DMS153 (cell line): Measurements from ENCODE around the gene SPARC.

Experiments used
- DNase-seq: peaks from one replicate; lab custom pipeline; 2025; lab: John Stamatoyannopoulos, UW

Gene SPARC

GRCh38 chr5:151678713-151679112, 8.0 kb downstream of the SPARC start:
- DNase-seq = no peak

- no peak for DNase-seq
Observed at GRCh38 chr5:151677776-151678545, 8.8 kb downstream of the SPARC start.

- no peak for DNase-seq
Observed at GRCh38 chr5:151676719-151677118, 10.0 kb downstream of the SPARC start.

- no peak for DNase-seq
Observed at GRCh38 chr5:151676314-151676712, 10.4 kb downstream of the SPARC start.

DNA sequence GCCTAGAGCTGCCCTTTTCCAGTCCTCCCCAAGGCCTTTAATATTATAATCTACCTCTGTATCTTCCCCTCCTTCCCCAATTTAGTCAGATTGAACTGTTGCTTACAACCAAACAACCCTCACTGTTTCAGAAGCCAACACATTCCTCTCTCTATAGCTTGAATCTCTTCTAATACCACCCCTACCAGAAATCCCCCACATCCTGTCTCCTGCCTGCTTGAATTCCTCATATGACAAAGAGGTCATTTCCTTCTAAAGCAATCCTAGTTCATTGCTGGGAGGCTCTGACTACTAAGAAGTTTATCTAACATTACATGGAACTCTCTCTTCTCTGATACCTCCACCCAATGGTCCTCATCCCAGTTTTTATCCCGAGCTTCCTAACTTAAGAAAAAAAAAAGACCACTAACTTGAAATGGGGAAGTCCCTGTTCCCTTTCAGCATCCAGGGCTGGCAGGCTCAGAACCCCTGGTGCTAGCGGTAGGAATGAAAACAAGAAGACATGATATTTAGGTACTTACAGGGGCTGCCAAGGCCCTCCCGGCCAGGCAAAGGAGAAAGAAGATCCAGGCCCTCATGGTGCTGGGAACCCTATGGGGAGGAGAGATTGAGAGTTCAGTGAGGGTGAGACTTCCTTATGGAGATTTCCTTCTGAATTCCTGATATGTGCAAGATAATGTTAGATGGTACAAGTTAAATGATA, 11.0 kb downstream of the SPARC start:
- DNase-seq = no peak

- DNase-seq = no peak
Observed at GRCh38 chr5:151674626-151675610, 11.8 kb downstream of the SPARC start.

- no peak for DNase-seq
Observed at GRCh38 chr5:151673421-151673820, 13.3 kb downstream of the SPARC start.

GRCh38 chr5:151672516-151672915, 14.2 kb downstream of the SPARC start:
- no peak for DNase-seq

DNA sequence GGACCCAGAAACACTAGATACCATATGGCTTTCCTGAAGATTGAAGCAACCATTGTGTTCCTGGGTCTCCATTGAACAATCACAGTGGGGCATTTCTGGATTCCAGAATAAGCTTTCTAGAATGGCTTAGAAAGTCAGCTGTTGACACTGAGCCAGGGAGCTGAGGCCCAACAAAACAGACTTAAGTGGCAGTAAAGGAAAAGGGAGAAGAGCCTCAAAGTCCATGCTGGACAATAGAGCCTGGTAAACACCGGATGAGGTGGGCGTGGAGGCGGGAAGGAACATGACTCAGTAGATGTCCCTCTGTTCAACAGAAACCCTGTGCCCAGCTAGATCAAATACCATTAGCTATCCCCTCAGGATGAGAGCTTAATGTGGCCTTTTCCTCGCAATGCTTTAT, 14.8 kb downstream of the SPARC start:
- no peak for DNase-seq

DNA sequence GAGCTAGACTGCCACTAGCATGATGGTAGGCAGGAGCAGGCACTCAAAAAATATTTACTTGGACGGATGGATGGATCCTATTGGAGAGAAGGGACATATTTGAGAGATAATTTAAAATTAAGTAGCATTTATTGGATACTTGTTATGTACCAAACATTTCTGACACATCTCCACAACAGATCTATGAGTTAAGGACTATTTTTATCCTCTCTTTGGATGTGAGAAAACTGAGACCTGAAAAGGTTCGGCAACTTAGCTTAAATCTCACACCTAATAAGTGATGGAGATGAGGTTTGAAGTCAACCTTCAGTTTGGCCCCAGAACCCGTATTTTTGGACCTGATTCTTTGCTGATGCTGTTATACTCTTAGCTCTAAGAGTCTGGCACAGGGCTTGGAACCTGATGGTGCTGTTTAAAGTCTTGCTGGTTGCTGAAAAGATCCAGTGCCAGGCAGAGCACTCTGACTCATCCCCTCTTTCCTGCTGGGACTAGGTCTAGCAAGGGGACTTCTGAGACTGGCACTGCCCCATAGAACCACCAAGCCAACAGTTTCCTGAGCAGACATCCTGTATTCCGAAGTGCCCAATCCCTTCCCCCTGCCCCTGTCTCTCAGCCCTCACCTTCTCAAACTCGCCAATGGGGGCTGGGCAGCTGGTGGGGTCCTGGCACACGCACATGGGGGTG, 15.6 kb downstream of the SPARC start:
- no peak for DNase-seq

- DNase-seq = no peak
Observed at GRCh38 chr5:151670083-151670686, 16.5 kb downstream of the SPARC start.

DNA sequence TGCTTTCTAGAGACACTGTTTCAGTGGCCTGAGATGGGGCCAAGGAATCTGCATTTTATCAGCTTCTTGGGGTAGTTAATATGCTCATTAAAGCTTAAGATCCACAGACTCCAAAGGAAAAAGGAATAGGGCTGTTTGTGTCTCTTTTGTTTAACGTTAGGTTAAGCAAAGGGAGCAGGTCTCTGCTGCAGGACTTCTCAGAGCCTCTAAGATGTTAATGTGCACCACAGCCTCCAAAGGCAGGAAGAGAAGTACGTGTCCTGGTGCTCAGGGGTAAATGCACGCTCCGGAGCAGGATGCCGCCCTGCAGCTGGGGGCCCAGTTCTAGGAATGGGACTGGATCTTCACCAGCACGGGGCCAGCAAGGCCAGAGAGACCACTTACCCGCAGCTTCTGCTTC, 19.6 kb downstream of the SPARC start:
- no peak for DNase-seq

GRCh38 chr5:151665613-151666012, 21.1 kb downstream of the SPARC start:
- DNase-seq = no peak

- no peak for DNase-seq
Observed at GRCh38 chr5:151664694-151665585, 21.8 kb downstream of the SPARC start.

- no peak for DNase-seq
Observed at GRCh38 chr5:151663617-151664293, 23.0 kb downstream of the SPARC start.

DNA sequence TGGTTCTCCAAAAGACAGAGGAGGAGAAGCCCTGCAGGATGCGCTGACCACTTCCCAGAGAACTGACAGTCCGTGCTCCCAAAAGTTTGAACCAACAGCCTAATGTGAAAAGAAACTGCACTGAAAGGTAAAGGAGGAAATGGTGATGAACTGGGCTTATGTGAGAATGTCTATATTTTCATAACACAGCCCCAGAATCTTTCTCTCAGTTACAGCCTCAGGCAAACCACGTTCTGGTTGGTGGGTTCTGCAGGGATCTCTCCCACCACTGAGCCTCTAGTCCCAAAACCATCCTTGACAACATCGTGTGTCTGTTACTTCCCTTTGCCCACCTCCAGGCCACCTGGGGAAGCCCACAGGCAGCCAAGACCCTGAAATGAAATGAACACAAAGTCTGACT, 23.9 kb downstream of the SPARC start:
- no peak for DNase-seq

DNA sequence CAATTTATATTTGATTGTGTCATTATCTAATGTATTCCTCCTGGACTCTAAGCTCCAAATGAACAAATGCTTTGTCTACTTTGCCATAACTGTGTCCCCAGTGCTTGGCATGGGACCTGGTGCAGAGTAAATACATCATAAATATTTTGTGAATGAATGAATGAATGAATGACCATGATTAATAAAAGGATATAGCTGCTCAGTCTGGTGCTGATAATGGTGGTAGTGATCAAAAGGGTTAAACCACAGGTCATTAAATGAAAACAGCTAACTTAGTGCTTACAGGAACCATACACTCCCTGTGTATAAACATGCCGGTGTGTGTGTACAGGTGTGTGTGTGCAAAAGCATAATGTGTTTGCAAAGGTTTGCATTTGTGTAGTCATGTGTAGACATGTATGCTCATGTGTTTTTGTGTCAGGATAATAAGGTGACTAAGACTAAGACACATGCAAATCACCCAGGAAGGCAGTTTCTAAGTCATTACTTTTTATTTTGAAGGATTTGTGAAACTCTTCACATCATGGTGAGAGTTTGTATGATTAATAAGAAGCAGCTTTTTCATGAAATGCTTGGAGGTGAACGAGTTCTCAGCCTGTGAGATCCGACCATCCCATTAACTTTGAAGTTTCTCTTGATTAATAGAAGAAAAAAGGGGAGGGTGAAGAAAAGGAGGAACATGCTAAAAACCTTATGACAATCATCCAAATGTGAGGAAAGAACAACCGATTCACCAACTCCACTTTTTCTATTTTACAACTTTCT, 24.6 kb downstream of the SPARC start:
- no peak for DNase-seq

GRCh38 chr5:151660616-151661495, 25.9 kb downstream of the SPARC start:
- DNase-seq = no peak
